ENCODE data around the gene CA4.

DNA sequence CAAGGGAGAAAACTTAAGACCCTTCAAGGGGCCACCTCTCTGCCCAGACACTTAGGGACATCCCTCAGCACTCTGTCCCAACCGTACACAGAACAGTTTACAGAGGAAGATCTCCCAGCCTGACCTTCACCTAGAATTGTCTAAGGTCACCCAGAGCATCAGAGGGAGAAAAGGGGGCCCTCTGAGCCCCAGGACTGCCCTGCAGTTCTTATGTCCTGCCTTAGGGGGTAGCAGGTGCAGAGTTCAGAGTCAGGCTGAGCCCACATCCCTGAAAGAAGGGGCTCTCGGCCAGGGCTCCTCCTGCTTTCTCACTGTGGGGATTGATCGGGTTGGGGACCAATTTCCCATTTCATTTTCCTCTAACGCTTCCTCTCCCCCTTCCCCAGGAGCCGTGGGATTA is 15.4 kb downstream of the CA4 start:
- TF ChIP-seq, protein P1, sequence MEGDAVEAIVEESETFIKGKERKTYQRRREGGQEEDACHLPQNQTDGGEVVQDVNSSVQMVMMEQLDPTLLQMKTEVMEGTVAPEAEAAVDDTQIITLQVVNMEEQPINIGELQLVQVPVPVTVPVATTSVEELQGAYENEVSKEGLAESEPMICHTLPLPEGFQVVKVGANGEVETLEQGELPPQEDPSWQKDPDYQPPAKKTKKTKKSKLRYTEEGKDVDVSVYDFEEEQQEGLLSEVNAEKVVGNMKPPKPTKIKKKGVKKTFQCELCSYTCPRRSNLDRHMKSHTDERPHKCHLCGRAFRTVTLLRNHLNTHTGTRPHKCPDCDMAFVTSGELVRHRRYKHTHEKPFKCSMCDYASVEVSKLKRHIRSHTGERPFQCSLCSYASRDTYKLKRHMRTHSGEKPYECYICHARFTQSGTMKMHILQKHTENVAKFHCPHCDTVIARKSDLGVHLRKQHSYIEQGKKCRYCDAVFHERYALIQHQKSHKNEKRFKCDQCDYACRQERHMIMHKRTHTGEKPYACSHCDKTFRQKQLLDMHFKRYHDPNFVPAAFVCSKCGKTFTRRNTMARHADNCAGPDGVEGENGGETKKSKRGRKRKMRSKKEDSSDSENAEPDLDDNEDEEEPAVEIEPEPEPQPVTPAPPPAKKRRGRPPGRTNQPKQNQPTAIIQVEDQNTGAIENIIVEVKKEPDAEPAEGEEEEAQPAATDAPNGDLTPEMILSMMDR (IDR thresholded peaks at IDR 0.05): no peak
- no peak for TF ChIP-seq ZFX (IDR thresholded peaks at IDR 0.05; ENCODE audit: borderline replicate concordance)

Data from 22Rv1 (cell line).